AG04449 (cell line): ENCODE data around the gene RGS6.

Experiments
- CTCF ChIA-PET: fragments of 350-600 bp; formaldehyde crosslinking; extraction: SDS; loops from one replicate; lab custom pipeline; 2021; ENCODE audit warnings: antibody characterized with exemption; lab: Yijun Ruan, JAX
- POLR2A ChIA-PET: fragments of 400-600, 350-600 bp; formaldehyde crosslinking; extraction: SDS; loops from one replicate; lab custom pipeline; 2020; ENCODE audit warnings: antibody characterized with exemption, inconsistent platforms; lab: Yijun Ruan, JAX
- DNase-seq: peaks from one replicate; pipeline ENCODE4 v3.0.0-alpha.2; 2010; ENCODE audit warnings: low read depth, low spot score
- H3K4me3 ChIP-seq: 2 replicates; pipeline ENCODE4 v1.5.1; 2011; ENCODE audit warnings: low read depth, mild to moderate bottlenecking, control low read depth, low read length
- TF ChIP-seq, protein P1 (sequence below): IDR thresholded peaks from one replicate; pipeline ENCODE4 v1.5.1; 2011; ENCODE audit warnings: mild to moderate bottlenecking, moderate library complexity, low read length, control low read depth, inconsistent platforms; ENCODE audit not compliant: insufficient read depth; ENCODE audit errors: missing control alignments

RGS6 gene

DNA sequence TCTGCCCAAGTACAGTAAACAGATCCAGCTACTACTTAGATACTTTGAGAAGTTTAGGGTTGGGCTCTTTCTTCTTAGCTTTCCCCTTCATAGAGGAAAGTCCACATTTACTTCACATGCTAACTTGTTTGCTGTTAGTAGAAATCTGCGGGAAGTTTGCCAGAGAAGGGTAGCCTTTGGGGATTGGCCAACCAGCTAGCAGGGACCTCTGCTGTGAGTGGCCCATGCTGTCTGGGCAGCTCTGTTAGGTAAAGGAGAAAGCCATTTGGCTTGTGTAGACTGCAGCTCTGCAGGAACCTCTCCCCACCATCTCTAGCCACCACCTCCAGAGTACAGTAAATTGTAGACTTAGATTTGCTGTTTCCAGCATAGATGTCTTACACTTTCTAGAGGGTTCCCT lies 193.9 kb downstream of the RGS6 start:
- H3K4me3 ChIP-seq, result no peak overlapping the region
- DNase-seq, result no peak
- TF ChIP-seq, protein P1, sequence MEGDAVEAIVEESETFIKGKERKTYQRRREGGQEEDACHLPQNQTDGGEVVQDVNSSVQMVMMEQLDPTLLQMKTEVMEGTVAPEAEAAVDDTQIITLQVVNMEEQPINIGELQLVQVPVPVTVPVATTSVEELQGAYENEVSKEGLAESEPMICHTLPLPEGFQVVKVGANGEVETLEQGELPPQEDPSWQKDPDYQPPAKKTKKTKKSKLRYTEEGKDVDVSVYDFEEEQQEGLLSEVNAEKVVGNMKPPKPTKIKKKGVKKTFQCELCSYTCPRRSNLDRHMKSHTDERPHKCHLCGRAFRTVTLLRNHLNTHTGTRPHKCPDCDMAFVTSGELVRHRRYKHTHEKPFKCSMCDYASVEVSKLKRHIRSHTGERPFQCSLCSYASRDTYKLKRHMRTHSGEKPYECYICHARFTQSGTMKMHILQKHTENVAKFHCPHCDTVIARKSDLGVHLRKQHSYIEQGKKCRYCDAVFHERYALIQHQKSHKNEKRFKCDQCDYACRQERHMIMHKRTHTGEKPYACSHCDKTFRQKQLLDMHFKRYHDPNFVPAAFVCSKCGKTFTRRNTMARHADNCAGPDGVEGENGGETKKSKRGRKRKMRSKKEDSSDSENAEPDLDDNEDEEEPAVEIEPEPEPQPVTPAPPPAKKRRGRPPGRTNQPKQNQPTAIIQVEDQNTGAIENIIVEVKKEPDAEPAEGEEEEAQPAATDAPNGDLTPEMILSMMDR, result no peak
- CTCF ChIA-PET, result no interaction called here
- POLR2A ChIA-PET, result no interaction called here

DNA sequence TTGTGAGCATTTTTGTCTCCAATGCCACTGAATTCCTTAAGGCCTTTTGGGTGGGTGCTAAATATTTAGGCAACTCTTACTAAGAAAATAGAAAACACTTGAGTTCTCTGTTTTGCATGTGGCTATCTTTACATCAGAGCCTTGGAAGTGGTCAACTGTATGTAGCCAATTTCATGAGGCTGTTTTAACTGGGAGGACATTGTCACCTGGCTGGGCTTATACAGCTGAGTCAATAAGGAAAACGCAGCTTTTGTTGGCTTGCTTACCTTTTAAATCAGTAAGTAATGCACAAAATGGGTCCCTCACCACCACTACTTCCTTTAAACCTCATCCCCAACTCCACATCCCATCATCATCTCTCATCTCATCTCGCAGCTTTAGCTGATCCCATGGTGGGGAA lies 194.3 kb downstream of the RGS6 start:
- DNase-seq, result no peak
- TF ChIP-seq, protein P1, result no peak
- ChIA-PET POLR2A (no interaction called here), CTCF (no interaction called here)
- H3K4me3 ChIP-seq, result no peak overlapping the region

DNA sequence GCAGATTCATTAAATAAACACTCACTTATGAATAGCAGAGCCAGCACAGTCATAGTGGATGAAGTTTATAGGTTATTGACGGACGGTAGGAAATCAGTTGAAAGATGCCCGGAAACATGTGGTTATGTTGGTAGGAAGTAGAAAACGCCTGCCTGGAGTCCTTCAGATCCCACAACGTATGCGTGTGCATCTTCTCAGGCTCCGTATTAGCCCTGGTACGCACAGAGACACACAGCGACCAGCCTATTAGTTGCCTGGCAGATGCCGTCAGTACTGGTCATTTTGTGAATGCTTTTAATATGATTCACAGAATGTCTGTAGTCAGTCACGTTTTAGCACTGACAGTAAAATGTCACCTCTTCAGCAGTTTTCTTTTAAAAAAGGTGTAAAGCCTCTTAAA lies 196.4 kb downstream of the RGS6 start:
- ChIA-PET POLR2A (no interaction called here), CTCF (no interaction called here)
- TF ChIP-seq, protein P1, result no peak
- H3K4me3 ChIP-seq, result no peak overlapping the region
- no peak for DNase-seq

DNA sequence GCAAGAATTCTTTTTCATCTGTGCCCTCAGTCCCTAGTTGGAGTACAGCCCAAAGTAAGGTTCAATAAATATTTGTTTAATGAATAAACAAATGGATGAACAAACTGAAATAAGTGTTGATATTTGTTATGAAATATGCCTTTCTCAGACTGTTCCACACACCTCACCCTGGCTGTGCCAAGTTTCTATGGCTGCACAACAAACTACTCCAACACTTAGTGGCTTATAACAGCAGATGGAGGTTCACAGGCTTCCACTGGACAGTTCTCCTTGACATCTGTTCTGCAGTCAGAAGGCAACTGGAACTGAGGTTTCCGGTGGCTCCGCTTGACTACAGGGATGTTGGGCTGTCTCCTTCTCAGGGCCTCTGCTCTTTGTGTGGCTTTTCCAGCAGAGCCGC lies 197.1 kb downstream of the RGS6 start:
- POLR2A ChIA-PET, result no interaction called here

DNA sequence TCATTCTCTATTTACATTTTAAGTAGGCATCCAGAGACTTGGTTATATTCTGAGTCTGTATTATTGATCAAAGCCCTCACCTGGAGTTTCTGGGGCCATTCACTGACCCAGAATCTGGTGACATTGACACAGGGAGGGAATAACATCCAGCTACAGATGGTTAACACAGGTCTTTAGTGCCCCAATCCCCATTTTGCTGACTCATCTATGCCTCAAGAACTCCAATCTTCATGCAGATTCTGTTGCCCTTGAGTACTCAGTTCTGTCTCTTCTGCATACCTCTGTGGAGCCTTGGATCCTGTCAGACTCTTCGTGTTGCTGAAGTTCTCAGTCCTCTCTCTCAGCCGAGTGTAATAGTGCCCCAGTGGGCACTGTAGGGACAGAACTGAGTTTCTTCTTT lies 208.9 kb downstream of the RGS6 start:
- H3K4me3 ChIP-seq, result no peak overlapping the region
- ChIA-PET POLR2A (no interaction called here), CTCF (interaction anchor here (0.8 kb wide), 1 partner anchor 33 kb away, joined by 3 read pairs; no protein-coding TSS in a partner anchor)
- TF ChIP-seq, protein P1, result no peak
- DNase-seq, result no peak

More for the DNA sequence above, 197.1 kb downstream of the RGS6 start:
- TF ChIP-seq, protein P1, result no peak
- CTCF ChIA-PET, result no interaction called here
- no peak for DNase-seq
- no peak overlapping the region for H3K4me3 ChIP-seq

DNA sequence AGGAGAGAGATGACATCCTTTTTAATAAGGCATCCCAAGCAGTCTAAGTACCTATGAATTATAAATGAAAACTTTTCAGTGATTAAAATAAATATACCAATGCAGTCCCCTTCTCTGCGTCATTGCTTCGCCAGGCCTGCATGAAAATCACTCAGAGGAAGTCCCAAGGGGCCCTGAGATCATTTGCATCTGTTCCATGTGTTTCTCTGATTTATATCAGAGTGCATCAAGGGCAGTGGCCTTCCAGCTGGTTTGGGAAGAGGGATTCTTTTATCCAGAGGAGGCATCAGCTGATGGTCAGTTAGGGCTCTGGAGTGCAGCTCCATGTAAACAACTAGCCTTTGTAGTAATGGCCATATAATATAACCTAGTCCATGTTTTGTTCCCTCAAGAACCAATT lies 210.1 kb downstream of the RGS6 start:
- ChIA-PET CTCF (no interaction called here), POLR2A (no interaction called here)
- no peak overlapping the region for H3K4me3 ChIP-seq
- TF ChIP-seq, protein P1, result no peak
- DNase-seq, result no peak

DNA sequence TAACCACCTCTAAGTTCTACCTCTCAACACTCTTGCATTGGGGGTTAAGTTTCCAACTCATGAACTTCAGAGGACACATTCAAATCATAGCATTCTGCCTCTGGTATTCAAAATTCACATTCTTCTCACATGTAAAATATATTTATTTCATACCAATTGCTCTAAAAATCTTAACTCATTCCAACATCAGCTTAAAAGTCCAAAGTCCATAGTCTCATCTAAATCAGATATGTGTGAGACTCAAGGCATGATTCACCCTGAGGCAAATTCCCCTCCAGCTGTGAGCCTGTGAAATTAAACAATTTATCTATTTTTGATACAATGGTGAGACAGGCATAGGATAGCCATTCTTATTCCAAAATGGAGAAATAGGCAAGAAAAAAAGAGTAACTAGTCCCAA lies 214.0 kb downstream of the RGS6 start:
- no peak overlapping the region for H3K4me3 ChIP-seq
- TF ChIP-seq, protein P1, result no peak
- DNase-seq, result no peak
- ChIA-PET CTCF (no interaction called here), POLR2A (no interaction called here)
